HG03097 (cell line): ENCODE measurements around the gene PROB1.

Source experiments
- ATAC-seq: cut with Tn5 transposase; IDR thresholded peaks from one replicate; pipeline ENCODE4 v1.9.1; 2021; ENCODE audit not compliant: unreplicated experiment, low FRiP score

The PROB1 gene

GRCh38 chr5:139344177-139344576 lies 50.7 kb downstream of the PROB1 start:
- no peak for ATAC-seq

GRCh38 chr5:139343476-139343875 lies 51.4 kb downstream of the PROB1 start:
- no peak for ATAC-seq

GRCh38 chr5:139342423-139342723 lies 52.5 kb downstream of the PROB1 start:
- ATAC-seq, result peak; percentile 37

- ATAC-seq, result peak; percentile 94
Observed at GRCh38 chr5:139341689-139342422, 53.0 kb downstream of the PROB1 start, which contains the start of gene PAIP2. PAIP2 (plus strand) TSS chr5:139341854; CDS start chr5:139363785, 21,931 bp downstream.

- ATAC-seq, result no peak
Observed at GRCh38 chr5:139341187-139341688, 53.7 kb downstream of the PROB1 start.
